CD14-positive monocyte (primary cell): ENCODE measurements around the gene CTSH. TPM values are rescaled to one million over a fixed set of nuclear protein-coding genes. Genes with fewer than 3 reads are reported as not detected.
A peak's percentile ranks its signal among the peaks of the same experiment; 100 is the strongest.

Source experiments
- DNase-seq, 3 donors: peaks; one replicate each; pipeline ENCODE4 v3.0.0-alpha.2; 2011 to 2022
- H2AFZ ChIP-seq: 2 replicates; pipeline ENCODE4 v1.6.0; 2012; ENCODE audit warnings: mild to moderate bottlenecking, low read depth, low read length, inconsistent platforms; ENCODE audit not compliant: insufficient read depth, poor library complexity, severe bottlenecking
- H3K27ac ChIP-seq, 2 donors: 1 replicate in 1 of 2; 2 replicates in 1 of 2; pipeline ENCODE4 v1.5.1; 2012 to 2013; ENCODE audit warnings: low read length in 2 of 2, control low read depth in 1 of 2, inconsistent platforms in 1 of 2, low read depth in 1 of 2, mild to moderate bottlenecking in 1 of 2
- H3K27me3 ChIP-seq, 2 donors: one replicate each; pipeline versions ENCODE4 v1.6.0 to v1.6.1; 2011 to 2013; ENCODE audit warnings: low read length in 2 of 2; ENCODE audit not compliant: control insufficient read depth in 2 of 2, insufficient read depth in 2 of 2
- H3K36me3 ChIP-seq, 2 donors: replicated peaks in 1 of 2; 1 replicate in 1 of 2; 2 replicates in 1 of 2; pipeline versions ENCODE4 v1.5.1 to v1.6.1; 2012 to 2013; ENCODE audit warnings: low read length in 2 of 2, control low read depth in 1 of 2, inconsistent platforms in 1 of 2, mild to moderate bottlenecking in 1 of 2; ENCODE audit not compliant: insufficient read depth in 2 of 2, control insufficient read depth in 1 of 2
- H3K4me1 ChIP-seq, 2 donors: 1 replicate in 1 of 2; 2 replicates in 1 of 2; pipeline versions ENCODE4 v1.5.1 to v1.6.1; 2012 to 2013; ENCODE audit warnings: low read length in 2 of 2, control low read depth in 1 of 2, inconsistent platforms in 1 of 2, mild to moderate bottlenecking in 1 of 2, moderate library complexity in 1 of 2; ENCODE audit not compliant: insufficient read depth in 2 of 2, control insufficient read depth in 1 of 2
- H3K4me2 ChIP-seq: replicated peaks from 2 replicates; pipeline ENCODE3; 2012; ENCODE audit warnings: low read length, moderate library complexity, mild to moderate bottlenecking; ENCODE audit not compliant: poor library complexity, severe bottlenecking; ENCODE audit errors: extremely low read depth
- H3K4me3 ChIP-seq, 3 experiments: fragments of 200-600 bp in 1 of 3; sonication (generic) in 1 of 3; replicated peaks in 1 of 3; 1 replicate in 2 of 3; 2 replicates in 1 of 3; pipeline ENCODE4 v1.5.1; 2011 to 2013; ENCODE audit warnings: low read length in 3 of 3, mild to moderate bottlenecking in 3 of 3, control low read depth in 2 of 3, low read depth in 2 of 3, inconsistent platforms in 1 of 3, moderate library complexity in 1 of 3
- H3K79me2 ChIP-seq: 2 replicates; pipeline ENCODE4 v1.6.0; 2012; ENCODE audit warnings: mild to moderate bottlenecking, control low read depth, inconsistent platforms, low read length, moderate library complexity; ENCODE audit not compliant: insufficient read depth
- H3K9ac ChIP-seq: 2 replicates; pipeline ENCODE4 v1.6.0; 2017; ENCODE audit warnings: low read length, mild to moderate bottlenecking; ENCODE audit not compliant: insufficient read depth, poor library complexity, severe bottlenecking
- H3K9me3 ChIP-seq, 2 donors: replicated peaks in 1 of 2; 1 replicate in 1 of 2; 2 replicates in 1 of 2; pipeline versions ENCODE4 v1.5.1 to v1.6.1; 2012 to 2013; ENCODE audit warnings: low read length in 2 of 2, control low read depth in 1 of 2; ENCODE audit not compliant: control insufficient read depth in 1 of 2, insufficient read depth in 1 of 2
- H4K20me1 ChIP-seq: 2 replicates; pipeline ENCODE4 v1.6.0; 2012; ENCODE audit warnings: mild to moderate bottlenecking, low read length, control low read depth, moderate library complexity; ENCODE audit not compliant: insufficient read depth
- H3K27ac Mint-ChIP-seq, 7 donors: one replicate each; pipeline ENCODE4 v1.8.0; 2020; ENCODE audit warnings: mild to moderate bottlenecking in 7 of 7, mixed read lengths in 7 of 7, moderate library complexity in 6 of 7, inconsistent platforms in 2 of 7
- H3K27me3 Mint-ChIP-seq, 3 donors: one replicate each; pipeline ENCODE4 v1.8.0; 2021 to 2022; ENCODE audit warnings: low read depth in 3 of 3, mild to moderate bottlenecking in 3 of 3, mixed read lengths in 3 of 3, moderate library complexity in 3 of 3, inconsistent platforms in 1 of 3
- H3K36me3 Mint-ChIP-seq, 2 donors: one replicate each; pipeline ENCODE4 v1.8.0; 2020; ENCODE audit warnings: mixed read lengths in 2 of 2, inconsistent platforms in 1 of 2, mild to moderate bottlenecking in 1 of 2
- H3K4me1 Mint-ChIP-seq: one replicate; pipeline ENCODE4 v1.8.0; 2020; ENCODE audit warnings: mild to moderate bottlenecking, mixed read lengths
- H3K4me3 Mint-ChIP-seq, 2 donors: one replicate each; pipeline ENCODE4 v1.8.0; 2020; ENCODE audit warnings: mild to moderate bottlenecking in 2 of 2, mixed read lengths in 2 of 2, moderate library complexity in 1 of 2
- H3K9me3 Mint-ChIP-seq, 7 donors: one replicate each; pipeline ENCODE4 v1.8.0; 2020 to 2022; ENCODE audit warnings: mixed read lengths in 7 of 7, mild to moderate bottlenecking in 6 of 7, moderate library complexity in 6 of 7, inconsistent platforms in 2 of 7
- CTCF ChIP-seq: fragments of 200-600 bp; IDR thresholded peaks from one replicate; pipeline ENCODE4 v1.8.0; 2022; ENCODE audit warnings: antibody characterized with exemption, mild to moderate bottlenecking
- WGBS: methylation state at CpG from one replicate; pipeline ENCODE4 v1.1.5; 2013; ENCODE audit warnings: missing lambda C conversion rate; ENCODE audit not compliant: insufficient coverage; 5-methylcytosine and 5-hydroxymethylcytosine counted together
- intact Hi-C, 2 donors: fragments of 100-400 bp; cut with micrococcal nuclease; formaldehyde crosslinking; loops; one replicate each; pipeline versions ENCODE4 v1.15.0 to v1.15.1; 2023
- polyA plus RNA-seq, 3 donors: library from polyadenylated mRNA; depleted of rRNA in 1 of 3; unstranded in 2 of 3; stranded (reverse) in 1 of 3; fragments of 300-500 nt in 2 of 3; fragments of >200 nt in 1 of 3; fragmentation: Illumina TruSeq in 2 of 3; gene quantifications; 1 replicate in 2 of 3; 2 replicates in 1 of 3; pipeline ENCODE4 v1.2.3, GENCODE V29; 2012 to 2021

Gene CTSH
- polyA plus RNA-seq, 3 donors: 555 to 884 (median 756) TPM

DNA sequence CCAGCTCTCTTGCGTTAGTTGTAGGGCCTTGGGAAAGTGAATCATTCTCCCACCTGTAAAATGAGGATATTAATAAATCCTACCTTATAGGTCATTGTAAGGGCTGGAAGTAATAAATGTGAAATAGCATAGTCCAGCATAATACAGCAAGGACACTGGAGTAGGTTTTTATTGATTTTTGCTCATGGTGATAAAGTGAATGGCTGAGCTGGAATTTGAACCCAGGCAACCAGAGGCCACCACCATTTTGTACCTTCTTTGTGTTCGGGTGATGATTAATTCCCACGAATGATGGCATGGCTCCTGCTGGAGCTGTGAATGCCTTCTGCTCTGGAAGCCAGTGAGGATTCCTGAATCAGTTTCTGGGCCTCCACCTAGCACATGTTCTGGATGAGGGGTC is 31.8 kb downstream of the CTSH start:
- Histone ChIP-seq H3K79me2 (peaks cover 33% of the 10 kb centered on the region), H3K4me3 (no peak overlapping the region), H3K4me2 (no peak overlapping the region), H3K9me3 (no peaks in the 10 kb centered on the region), H4K20me1 (peaks cover 50% of the 10 kb centered on the region), H3K27ac (peak overlapping the region in 1 of 2 donors; percentile 30), H3K36me3 (peaks cover 4 to 23% of the 10 kb centered on the region in 2 donors), H3K4me1 (peaks cover 87 to 93% of the 10 kb centered on the region in 2 donors), H2AFZ (no peak overlapping the region), H3K9ac (no peak overlapping the region), H3K27me3 (no peaks in the 10 kb centered on the region)
- Mint-ChIP-seq H3K4me1 (peaks cover 89% of the 10 kb centered on the region), H3K27me3 (no peaks in the 10 kb centered on the region), H3K4me3 (no peak overlapping the region), H3K9me3 (no peaks in the 10 kb centered on the region), H3K27ac (peak overlapping the region in 4 of 7 donors; percentile 4 to 76 (median 38)), H3K36me3 (peaks cover 32 to 54% of the 10 kb centered on the region in 2 donors)
- DNase-seq: no peak
- no peak for TF ChIP-seq CTCF
- WGBS: 91% methylated on average over 2 of the region's 3 CpGs
- intact Hi-C loops: loop anchor here in 1 of 2 donors (5.0 kb wide), 2 partner anchors 94 to 269 kb away; no protein-coding TSS in a partner anchor

DNA sequence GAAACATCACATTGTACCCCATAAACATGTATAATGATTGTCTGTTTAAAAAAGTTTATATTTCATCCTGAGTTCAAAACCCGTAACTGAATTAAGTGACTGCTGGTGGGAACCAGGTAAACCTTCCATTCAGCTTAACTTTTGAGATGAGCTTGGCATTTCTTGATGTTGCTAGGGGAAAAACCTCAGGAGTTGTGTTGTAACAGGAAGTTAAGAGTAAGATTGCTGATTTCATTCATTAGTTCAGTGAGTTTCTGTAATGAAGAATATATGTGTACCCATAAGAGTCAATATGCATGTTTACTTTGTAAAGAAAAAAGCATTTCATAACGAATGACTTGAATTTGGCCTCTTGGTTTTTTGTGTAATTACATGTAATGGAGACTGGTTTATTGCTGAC is 32.5 kb downstream of the CTSH start:
- peak in 2 of 3 donors; percentile 44 to 48 for DNase-seq
- Mint-ChIP-seq H3K4me1 (peaks cover 84% of the 10 kb centered on the region), H3K27me3 (no peaks in the 10 kb centered on the region), H3K9me3 (no peaks in the 10 kb centered on the region), H3K4me3 (peak overlapping the region in 1 of 2 donors; percentile 21), H3K27ac (peak overlapping the region; percentile 4 to 82 (median 73)), H3K36me3 (peaks cover 36 to 53% of the 10 kb centered on the region in 2 donors)
- no peak for TF ChIP-seq CTCF
- H3K79me2 ChIP-seq: peaks cover 33% of the 10 kb centered on the region
- 40% methylated on average over 1 of the region's 2 CpGs for WGBS
- H3K9ac ChIP-seq: no peak overlapping the region
- no peaks in the 10 kb centered on the region for H3K27me3 ChIP-seq
- H3K36me3 ChIP-seq: peaks cover 4 to 25% of the 10 kb centered on the region in 2 donors
- H2AFZ ChIP-seq: no peak overlapping the region
- intact Hi-C loops: loop anchor here in 1 of 2 donors (5.0 kb wide), 2 partner anchors 95 to 270 kb away; no protein-coding TSS in a partner anchor
- peak overlapping the region; percentile 13 for H3K4me2 ChIP-seq
- peaks cover 81 to 87% of the 10 kb centered on the region in 2 donors for H3K4me1 ChIP-seq
- H3K4me3 ChIP-seq: no peak overlapping the region
- no peaks in the 10 kb centered on the region for H3K9me3 ChIP-seq
- peaks cover 52% of the 10 kb centered on the region for H4K20me1 ChIP-seq
- H3K27ac ChIP-seq: peak overlapping the region in 1 of 2 donors; percentile 30
